ENCODE measurements around the gene RHBDD3.

RHBDD3 gene

GRCh38 chr22:29216011-29216872 lies 51.5 kb downstream of the RHBDD3 start:
- DNase-seq, result no peak

- no peak for DNase-seq
These were observed 52.5 kb downstream of the RHBDD3 start for GRCh38 chr22:29215012-29215860.

- DNase-seq, result no peak
These were observed 53.5 kb downstream of the RHBDD3 start for GRCh38 chr22:29214232-29214631.

- DNase-seq, result no peak
These were observed 54.3 kb downstream of the RHBDD3 start for GRCh38 chr22:29213493-29213892.

GRCh38 chr22:29212743-29213142 lies 55.0 kb downstream of the RHBDD3 start:
- no peak for DNase-seq

- DNase-seq, result no peak
These were observed 56.3 kb downstream of the RHBDD3 start for GRCh38 chr22:29211466-29211865.

GRCh38 chr22:29211066-29211465 lies 56.7 kb downstream of the RHBDD3 start:
- no peak for DNase-seq
